MCF 10A (cell line): ENCODE data around the gene HPSE2. TPM values are rescaled to one million over a fixed set of nuclear protein-coding genes. Genes with fewer than 3 reads are reported as not detected.

ENCODE experiments used
- BruUV-seq: library from RNA; stranded (reverse); fragments of 400-500 nt; replicated peaks from 2 replicates; lab custom pipeline; 2021; lab: Mats Ljungman, UMichigan
- CTCF ChIA-PET: fragments of 300-600 bp; sonication (Branson Sonifier 250); formaldehyde crosslinking; extraction: SDS; loops from one replicate; lab custom pipeline; 2021; ENCODE audit warnings: antibody characterized with exemption, inconsistent platforms; lab: Yijun Ruan, JAX
- POLR2A ChIA-PET: fragments of 300-600, 350-650 bp; sonication (Branson Sonifier 250); formaldehyde crosslinking; extraction: SDS; loops from one replicate; lab custom pipeline; 2020; ENCODE audit warnings: antibody characterized with exemption, inconsistent platforms; lab: Yijun Ruan, JAX
- DNase-seq: peaks from one replicate; pipeline ENCODE4 v3.0.0-alpha.2; 2018; ENCODE audit not compliant: unreplicated experiment
- H3K27ac Mint-ChIP-seq: one replicate; pipeline ENCODE4 v1.8.0; 2022; ENCODE audit warnings: mild to moderate bottlenecking, low read depth, mixed read lengths; ENCODE audit not compliant: unreplicated experiment
- H3K27me3 Mint-ChIP-seq: one replicate; pipeline ENCODE4 v1.8.0; 2022; ENCODE audit warnings: mixed read lengths; ENCODE audit not compliant: insufficient read depth, unreplicated experiment
- H3K36me3 Mint-ChIP-seq: one replicate; pipeline ENCODE4 v1.8.0; 2022; ENCODE audit warnings: mild to moderate bottlenecking, moderate library complexity, mixed read lengths; ENCODE audit not compliant: insufficient read depth, unreplicated experiment
- H3K4me1 Mint-ChIP-seq: one replicate; pipeline ENCODE4 v1.8.0; 2022; ENCODE audit warnings: mixed read lengths; ENCODE audit not compliant: insufficient read depth, unreplicated experiment
- H3K4me3 Mint-ChIP-seq: one replicate; pipeline ENCODE4 v1.8.0; 2022; ENCODE audit warnings: mild to moderate bottlenecking, moderate library complexity, mixed read lengths; ENCODE audit not compliant: unreplicated experiment
- H3K9me3 Mint-ChIP-seq: one replicate; pipeline ENCODE4 v1.8.0; 2022; ENCODE audit warnings: mixed read lengths; ENCODE audit not compliant: unreplicated experiment
- intact Hi-C: fragments of 100-400 bp; cut with micrococcal nuclease; formaldehyde crosslinking; loops from 2 replicates; pipeline ENCODE4 v1.14.1; 2022
- total RNA-seq: library from RNA; stranded (reverse); gene quantifications from 2 replicates; pipeline ENCODE4 v1.2.3, GENCODE V29; 2022
- TF ChIP-seq, protein P1 (sequence below): fragments of 200-600 bp; IDR thresholded peaks from one replicate; pipeline ENCODE4 v1.8.0; 2022; ENCODE audit warnings: antibody characterized with exemption, mild to moderate bottlenecking; ENCODE audit not compliant: unreplicated experiment

The HPSE2 gene
- total RNA-seq, 1 experiment from 2014 or later = not detected

DNA sequence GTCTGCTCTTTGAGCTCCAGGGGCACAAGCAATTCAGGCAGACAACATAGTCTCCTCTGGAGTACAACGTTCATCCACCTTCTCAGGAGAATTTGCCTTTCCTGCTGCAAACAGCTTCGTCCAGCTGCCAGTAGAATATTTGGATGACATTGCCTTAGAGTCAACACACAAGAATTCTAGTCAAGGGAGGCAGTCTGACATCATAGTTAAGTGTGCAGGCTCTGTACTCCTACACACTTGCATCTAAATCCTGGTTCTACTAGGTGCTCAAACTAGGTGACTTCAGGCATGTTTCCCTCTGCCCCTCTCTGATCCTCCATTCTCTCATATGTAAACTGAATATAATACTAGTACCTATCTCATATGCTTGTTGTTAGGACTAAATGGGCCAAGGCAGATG, 314.8 kb downstream of the HPSE2 start:
- Mint-ChIP-seq H3K36me3 (no peaks in the 10 kb centered on the region), H3K4me1 (no peaks in the 10 kb centered on the region), H3K27ac (no peak overlapping the region), H3K27me3 (no peaks in the 10 kb centered on the region), H3K4me3 (no peak overlapping the region), H3K9me3 (no peaks in the 10 kb centered on the region)
- TF ChIP-seq, protein P1, sequence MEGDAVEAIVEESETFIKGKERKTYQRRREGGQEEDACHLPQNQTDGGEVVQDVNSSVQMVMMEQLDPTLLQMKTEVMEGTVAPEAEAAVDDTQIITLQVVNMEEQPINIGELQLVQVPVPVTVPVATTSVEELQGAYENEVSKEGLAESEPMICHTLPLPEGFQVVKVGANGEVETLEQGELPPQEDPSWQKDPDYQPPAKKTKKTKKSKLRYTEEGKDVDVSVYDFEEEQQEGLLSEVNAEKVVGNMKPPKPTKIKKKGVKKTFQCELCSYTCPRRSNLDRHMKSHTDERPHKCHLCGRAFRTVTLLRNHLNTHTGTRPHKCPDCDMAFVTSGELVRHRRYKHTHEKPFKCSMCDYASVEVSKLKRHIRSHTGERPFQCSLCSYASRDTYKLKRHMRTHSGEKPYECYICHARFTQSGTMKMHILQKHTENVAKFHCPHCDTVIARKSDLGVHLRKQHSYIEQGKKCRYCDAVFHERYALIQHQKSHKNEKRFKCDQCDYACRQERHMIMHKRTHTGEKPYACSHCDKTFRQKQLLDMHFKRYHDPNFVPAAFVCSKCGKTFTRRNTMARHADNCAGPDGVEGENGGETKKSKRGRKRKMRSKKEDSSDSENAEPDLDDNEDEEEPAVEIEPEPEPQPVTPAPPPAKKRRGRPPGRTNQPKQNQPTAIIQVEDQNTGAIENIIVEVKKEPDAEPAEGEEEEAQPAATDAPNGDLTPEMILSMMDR = no peak
- DNase-seq = no peak
- intact Hi-C loops = no loop called here
- POLR2A ChIA-PET = no interaction called here
- CTCF ChIA-PET = no interaction called here
- BruUV-seq = no TSS peak

DNA sequence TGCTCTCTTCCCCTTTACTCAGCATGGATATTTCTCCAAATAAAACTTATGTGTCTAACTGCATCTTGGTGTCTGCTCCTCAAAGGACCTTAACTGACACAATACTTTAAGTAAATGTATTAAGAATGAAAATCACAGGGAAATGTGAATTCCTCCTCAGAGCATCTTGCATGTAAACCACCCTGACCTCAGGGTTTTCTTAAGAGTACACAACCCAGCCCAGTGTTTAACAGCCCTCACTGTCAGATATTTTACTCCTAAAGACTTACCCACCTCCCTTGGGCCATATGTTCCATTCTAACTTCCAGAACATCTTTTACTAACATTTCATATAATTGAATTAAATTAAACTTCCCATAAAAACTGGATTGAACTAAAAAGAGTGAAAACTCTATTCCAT, 315.3 kb downstream of the HPSE2 start:
- no peak for DNase-seq
- BruUV-seq = no TSS peak
- H3K27ac Mint-ChIP-seq = no peak overlapping the region
- POLR2A ChIA-PET = no interaction called here
- no peaks in the 10 kb centered on the region for H3K36me3 Mint-ChIP-seq
- intact Hi-C loops = no loop called here
- H3K4me1 Mint-ChIP-seq = no peaks in the 10 kb centered on the region
- TF ChIP-seq, protein P1 = no peak
- H3K9me3 Mint-ChIP-seq = no peaks in the 10 kb centered on the region
- no peaks in the 10 kb centered on the region for H3K27me3 Mint-ChIP-seq
- no peak overlapping the region for H3K4me3 Mint-ChIP-seq
- CTCF ChIA-PET = no interaction called here

DNA sequence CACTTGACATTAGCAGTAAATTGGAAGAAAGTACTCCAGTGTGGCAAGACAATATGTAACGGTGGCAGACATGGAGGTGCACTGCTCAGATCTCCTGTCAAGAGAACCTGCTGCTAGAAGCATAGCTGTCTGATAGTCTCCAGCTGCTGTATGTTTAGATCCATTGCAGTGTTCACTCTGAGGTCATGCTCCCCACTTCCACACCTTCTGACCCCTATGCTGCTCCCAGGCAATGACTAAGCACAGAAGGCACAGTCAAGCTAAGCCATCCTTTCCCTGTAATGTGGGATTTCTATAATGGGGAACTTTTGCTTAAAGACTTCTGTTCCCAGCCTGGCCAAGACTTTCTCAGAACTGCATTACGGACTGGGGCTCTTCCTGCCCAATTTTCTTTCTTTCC, 315.8 kb downstream of the HPSE2 start:
- POLR2A ChIA-PET = no interaction called here
- intact Hi-C loops = no loop called here
- Mint-ChIP-seq H3K36me3 (no peaks in the 10 kb centered on the region), H3K4me3 (no peak overlapping the region), H3K27ac (no peak overlapping the region), H3K4me1 (no peaks in the 10 kb centered on the region), H3K27me3 (no peaks in the 10 kb centered on the region), H3K9me3 (no peaks in the 10 kb centered on the region)
- TF ChIP-seq, protein P1 = no peak
- DNase-seq = no peak
- CTCF ChIA-PET = no interaction called here
- no TSS peak for BruUV-seq

DNA sequence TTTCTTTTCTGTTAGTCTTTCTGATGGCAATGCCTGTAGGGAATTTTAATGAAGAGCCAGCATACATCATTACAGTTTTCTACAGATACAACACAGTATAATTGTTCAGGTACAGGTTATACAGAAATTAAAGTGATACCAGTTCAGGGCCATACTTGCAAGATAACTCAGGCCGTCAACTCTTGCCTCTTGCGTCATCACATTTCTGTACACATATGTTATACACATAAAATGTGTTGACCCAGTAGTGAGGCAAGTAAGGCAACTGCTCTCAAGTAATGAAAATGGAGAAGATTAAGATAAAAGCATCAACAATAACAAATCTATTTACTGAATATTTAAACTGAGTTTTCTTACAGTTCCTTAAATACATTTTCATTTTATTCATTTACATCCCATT, 317.8 kb downstream of the HPSE2 start:
- Mint-ChIP-seq H3K4me3 (no peak overlapping the region), H3K27me3 (no peaks in the 10 kb centered on the region), H3K36me3 (no peaks in the 10 kb centered on the region), H3K27ac (no peak overlapping the region), H3K4me1 (no peaks in the 10 kb centered on the region), H3K9me3 (no peaks in the 10 kb centered on the region)
- CTCF ChIA-PET = no interaction called here
- intact Hi-C loops = no loop called here
- no peak for DNase-seq
- BruUV-seq = no TSS peak
- TF ChIP-seq, protein P1 = no peak
- POLR2A ChIA-PET = no interaction called here
